ENCODE data around the gene E2F8. TPM values are rescaled to one million over a fixed set of nuclear protein-coding genes. Genes with fewer than 3 reads are reported as not detected.

Gene E2F8
- total RNA-seq, 3 donors from 2014 or later (not counting 1 experiment from before 2014, with no cell fraction given) = 0.38 to 0.54 (median 0.42) TPM

DNA sequence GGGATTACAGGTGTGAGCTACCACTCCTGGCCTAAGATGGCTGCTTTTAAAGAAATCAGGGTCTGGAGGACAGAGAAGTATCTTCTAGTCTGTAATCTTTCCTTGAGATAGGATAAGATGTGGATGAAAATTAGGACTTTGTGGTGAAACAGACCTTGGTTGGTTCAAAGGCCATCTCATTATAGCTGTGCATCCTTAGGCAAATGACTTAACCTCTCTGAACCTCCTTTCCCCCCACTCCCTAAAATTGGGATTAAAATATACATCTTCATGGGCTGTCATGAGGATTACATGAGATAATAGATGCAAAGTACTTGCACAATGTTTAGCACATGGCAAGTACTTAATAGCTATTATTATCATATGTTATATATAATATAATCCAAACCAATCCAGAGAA, 10.8 kb upstream of the E2F8 start:
- TF ChIP-seq, protein P1, sequence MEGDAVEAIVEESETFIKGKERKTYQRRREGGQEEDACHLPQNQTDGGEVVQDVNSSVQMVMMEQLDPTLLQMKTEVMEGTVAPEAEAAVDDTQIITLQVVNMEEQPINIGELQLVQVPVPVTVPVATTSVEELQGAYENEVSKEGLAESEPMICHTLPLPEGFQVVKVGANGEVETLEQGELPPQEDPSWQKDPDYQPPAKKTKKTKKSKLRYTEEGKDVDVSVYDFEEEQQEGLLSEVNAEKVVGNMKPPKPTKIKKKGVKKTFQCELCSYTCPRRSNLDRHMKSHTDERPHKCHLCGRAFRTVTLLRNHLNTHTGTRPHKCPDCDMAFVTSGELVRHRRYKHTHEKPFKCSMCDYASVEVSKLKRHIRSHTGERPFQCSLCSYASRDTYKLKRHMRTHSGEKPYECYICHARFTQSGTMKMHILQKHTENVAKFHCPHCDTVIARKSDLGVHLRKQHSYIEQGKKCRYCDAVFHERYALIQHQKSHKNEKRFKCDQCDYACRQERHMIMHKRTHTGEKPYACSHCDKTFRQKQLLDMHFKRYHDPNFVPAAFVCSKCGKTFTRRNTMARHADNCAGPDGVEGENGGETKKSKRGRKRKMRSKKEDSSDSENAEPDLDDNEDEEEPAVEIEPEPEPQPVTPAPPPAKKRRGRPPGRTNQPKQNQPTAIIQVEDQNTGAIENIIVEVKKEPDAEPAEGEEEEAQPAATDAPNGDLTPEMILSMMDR (IDR thresholded peaks at IDR 0.05) = no peak
- DNase-seq (no peak), ATAC-seq (no peak)
- peaks cover 2% of the 10 kb centered on the region for H3K27me3 ChIP-seq (ENCODE audit: control insufficient read depth, insufficient read depth, low read length)
- intact Hi-C loops (cut with micrococcal nuclease) = no loop called here
- Mint-ChIP-seq H3K9me3 (no peaks in the 10 kb centered on the region), H3K36me3 (no peaks in the 10 kb centered on the region), H3K4me1 (no peaks in the 10 kb centered on the region), H3K27ac (no peak overlapping the region), H3K4me3 (no peak overlapping the region), H3K27me3 (ENCODE audit: low read depth in 2 of 2) (peaks cover 11 to 37% of the 10 kb centered on the region in 2 donors)
- no peaks in the 10 kb centered on the region for H3K4me1 ChIP-seq (ENCODE audit: control insufficient read depth, insufficient read depth, low read length)
- no peaks in the 10 kb centered on the region for H3K9me3 ChIP-seq (ENCODE audit: control insufficient read depth, insufficient read depth, low read length)
- H3K36me3 ChIP-seq (ENCODE audit: control insufficient read depth, insufficient read depth, low read length) = no peaks in the 10 kb centered on the region
- no peak overlapping the region for H3K27ac ChIP-seq (ENCODE audit: low read length)
- H3K4me3 ChIP-seq (ENCODE audit: low read length) = no peak overlapping the region

DNA sequence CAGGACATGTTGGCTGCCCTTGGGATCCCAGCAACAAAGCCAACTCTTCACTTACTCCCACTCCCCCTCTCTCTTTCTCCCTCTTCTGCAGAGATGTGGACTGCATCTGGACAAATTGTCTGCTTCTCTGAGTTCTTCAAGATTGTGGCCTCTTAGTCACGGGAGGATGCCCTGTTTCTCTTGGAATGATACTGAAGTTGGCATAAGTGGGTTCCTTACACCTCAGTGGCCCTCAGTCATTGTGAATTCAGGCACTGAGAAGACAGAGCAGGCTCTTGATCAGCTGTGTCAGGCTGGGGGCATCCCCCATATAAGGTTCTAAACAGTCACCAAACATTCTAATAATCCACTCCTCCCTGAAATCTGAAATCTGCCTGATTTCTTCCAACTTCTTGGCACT, 6.1 kb upstream of the E2F8 start:
- Mint-ChIP-seq H3K36me3 (no peaks in the 10 kb centered on the region), H3K9me3 (no peaks in the 10 kb centered on the region), H3K4me3 (no peak overlapping the region), H3K27me3 (ENCODE audit: low read depth in 2 of 2) (peaks cover 23 to 64% of the 10 kb centered on the region in 2 donors), H3K4me1 (peaks cover 8% of the 10 kb centered on the region in 2 donors), H3K27ac (no peak overlapping the region)
- intact Hi-C loops (cut with micrococcal nuclease) = no loop called here
- DNase-seq (no peak), ATAC-seq (no peak)
- H3K4me1 ChIP-seq (ENCODE audit: control insufficient read depth, insufficient read depth, low read length) = peaks cover 14% of the 10 kb centered on the region
- no peaks in the 10 kb centered on the region for H3K9me3 ChIP-seq (ENCODE audit: control insufficient read depth, insufficient read depth, low read length)
- no peak overlapping the region for H3K4me3 ChIP-seq (ENCODE audit: low read length)
- peaks cover 12% of the 10 kb centered on the region for H3K27me3 ChIP-seq (ENCODE audit: control insufficient read depth, insufficient read depth, low read length)
- TF ChIP-seq, protein P1 (IDR thresholded peaks at IDR 0.05) = no peak
- no peak overlapping the region for H3K27ac ChIP-seq (ENCODE audit: low read length)
- H3K36me3 ChIP-seq (ENCODE audit: control insufficient read depth, insufficient read depth, low read length) = no peaks in the 10 kb centered on the region
- WGBS (ENCODE audit: insufficient coverage) = 100% methylated on average over 1 of the region's 1 CpG

DNA sequence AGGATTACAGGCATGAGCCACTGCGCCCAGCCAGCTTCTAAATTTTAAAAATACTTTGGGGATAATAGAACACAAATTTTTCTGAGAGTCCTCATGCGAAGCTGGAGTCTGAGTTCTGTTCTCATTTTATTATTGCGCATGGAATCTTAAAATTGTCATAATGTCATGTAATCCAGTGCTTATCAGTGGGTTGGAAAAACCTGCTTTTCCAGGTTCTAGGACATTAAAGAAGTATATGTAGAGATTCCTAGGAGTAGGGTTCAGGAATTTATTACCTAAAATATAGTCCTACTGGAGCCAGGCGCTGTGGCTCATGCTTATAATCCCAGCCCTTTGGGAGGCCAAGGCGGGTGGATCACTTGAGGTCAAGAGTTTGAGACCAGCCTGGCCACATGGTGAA, 4.6 kb upstream of the E2F8 start:
- Mint-ChIP-seq H3K9me3 (no peaks in the 10 kb centered on the region), H3K27ac (no peak overlapping the region), H3K36me3 (no peaks in the 10 kb centered on the region), H3K4me3 (no peak overlapping the region), H3K4me1 (peaks cover 8 to 15% of the 10 kb centered on the region in 2 donors), H3K27me3 (ENCODE audit: low read depth in 2 of 2) (peaks cover 24 to 60% of the 10 kb centered on the region in 2 donors)
- DNase-seq = no peak
- no peaks in the 10 kb centered on the region for H3K9me3 ChIP-seq (ENCODE audit: control insufficient read depth, insufficient read depth, low read length)
- H3K36me3 ChIP-seq (ENCODE audit: control insufficient read depth, insufficient read depth, low read length) = no peaks in the 10 kb centered on the region
- TF ChIP-seq, protein P1 (IDR thresholded peaks at IDR 0.05) = no peak
- ATAC-seq = no peak
- H3K4me3 ChIP-seq (ENCODE audit: low read length) = no peak overlapping the region
- peaks cover 17% of the 10 kb centered on the region for H3K27me3 ChIP-seq (ENCODE audit: control insufficient read depth, insufficient read depth, low read length)
- WGBS (ENCODE audit: insufficient coverage) = 96% methylated on average over 5 of the region's 5 CpGs
- H3K4me1 ChIP-seq (ENCODE audit: control insufficient read depth, insufficient read depth, low read length) = peaks cover 25% of the 10 kb centered on the region
- intact Hi-C loops (cut with micrococcal nuclease) = no loop called here
- H3K27ac ChIP-seq (ENCODE audit: low read length) = no peak overlapping the region

DNA sequence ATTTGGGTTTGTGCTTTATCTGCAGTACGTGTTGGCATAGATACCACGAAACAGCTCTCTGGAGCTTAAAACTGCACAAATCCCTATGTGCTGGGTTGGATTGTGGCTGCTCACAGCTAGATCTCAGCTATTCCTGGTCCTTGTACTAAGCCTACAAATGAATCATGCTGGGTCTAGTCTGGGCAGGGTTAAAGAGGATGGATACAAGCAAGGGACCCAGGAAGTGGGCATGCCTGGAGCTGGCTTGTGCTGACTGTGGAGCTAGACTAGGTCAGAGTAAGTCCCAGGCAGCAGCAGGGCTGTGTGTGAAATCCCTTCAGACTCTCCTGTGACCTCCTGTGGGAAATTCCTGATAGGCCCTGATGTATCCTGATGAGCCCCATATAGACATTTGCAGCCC, 3.9 kb upstream of the E2F8 start:
- Histone ChIP-seq H3K4me1 (ENCODE audit: control insufficient read depth, insufficient read depth, low read length) (peaks cover 28% of the 10 kb centered on the region), H3K27me3 (ENCODE audit: control insufficient read depth, insufficient read depth, low read length) (peaks cover 17% of the 10 kb centered on the region), H3K9me3 (ENCODE audit: control insufficient read depth, insufficient read depth, low read length) (no peaks in the 10 kb centered on the region), H3K27ac (ENCODE audit: low read length) (no peak overlapping the region), H3K36me3 (ENCODE audit: control insufficient read depth, insufficient read depth, low read length) (no peaks in the 10 kb centered on the region), H3K4me3 (ENCODE audit: low read length) (no peak overlapping the region)
- no peak for ATAC-seq
- WGBS (ENCODE audit: insufficient coverage) = 91% methylated on average over 2 of the region's 2 CpGs
- H3K4me1 Mint-ChIP-seq = peaks cover 8 to 17% of the 10 kb centered on the region in 2 donors
- no peak for DNase-seq
- peaks cover 22 to 53% of the 10 kb centered on the region in 2 donors for H3K27me3 Mint-ChIP-seq (ENCODE audit: low read depth in 2 of 2)
- TF ChIP-seq, protein P1 (IDR thresholded peaks at IDR 0.05) = no peak
- H3K9me3 Mint-ChIP-seq = no peaks in the 10 kb centered on the region
- no peak overlapping the region for H3K4me3 Mint-ChIP-seq
- no peak overlapping the region for H3K27ac Mint-ChIP-seq
- H3K36me3 Mint-ChIP-seq = no peaks in the 10 kb centered on the region
- intact Hi-C loops (cut with micrococcal nuclease) = no loop called here
